WTC11 (cell line): ENCODE measurements around the gene TTLL3. TPM values are rescaled to one million over a fixed set of nuclear protein-coding genes. Genes with fewer than 3 reads are reported as not detected.

Source experiments
- ATAC-seq: fragments of 200-7000 bp; cut with Tn5 transposase; 2 replicates; pipeline ENCODE4 v1.10.0; 2021; ENCODE audit warnings: mild to moderate bottlenecking, moderate library complexity
- CTCF ChIA-PET: fragments of 300-600 bp; sonication (Branson Sonifier 250); formaldehyde crosslinking; loops from one replicate; lab custom pipeline; 2021; ENCODE audit warnings: antibody characterized with exemption; lab: Charles Lee
- POLR2A ChIA-PET: fragments of 350-600 bp; sonication (Branson Sonifier 250); formaldehyde crosslinking; loops from one replicate; lab custom pipeline; 2021; ENCODE audit warnings: antibody characterized with exemption; lab: Charles Lee
- DNase-seq: peaks from one replicate; pipeline ENCODE4 v3.0.0; 2021; ENCODE audit warnings: low spot score
- H3K27ac Mint-ChIP-seq: 2 replicates; pipeline ENCODE4 v1.8.0; 2021; ENCODE audit warnings: mixed read lengths
- H3K27me3 Mint-ChIP-seq: 2 replicates; pipeline ENCODE4 v1.8.0; 2021; ENCODE audit warnings: low read depth, mild to moderate bottlenecking, moderate library complexity, mixed read lengths
- H3K36me3 Mint-ChIP-seq: 2 replicates; pipeline ENCODE4 v1.8.0; 2021; ENCODE audit warnings: mixed read lengths
- H3K4me1 Mint-ChIP-seq: 2 replicates; pipeline ENCODE4 v1.8.0; 2022; ENCODE audit warnings: mixed read lengths
- H3K4me3 Mint-ChIP-seq: 2 replicates; pipeline ENCODE4 v1.8.0; 2021; ENCODE audit warnings: mild to moderate bottlenecking, moderate library complexity, mixed read lengths
- H3K9me3 Mint-ChIP-seq: 2 replicates; pipeline ENCODE4 v1.8.0; 2021; ENCODE audit warnings: mixed read lengths
- CBFB ChIP-seq: sonication (generic); formaldehyde crosslinking; IDR thresholded peaks from 2 replicates; pipeline ENCODE4 v1.8.1; 2022; ENCODE audit warnings: mild to moderate bottlenecking, low read depth, missing genetic modification reagents
- CREM ChIP-seq: sonication (generic); formaldehyde crosslinking; IDR thresholded peaks from 2 replicates; pipeline ENCODE4 v1.8.1; 2022; ENCODE audit warnings: mild to moderate bottlenecking, missing genetic modification reagents, moderate library complexity
- CTCF ChIP-seq: fragments of 200-600 bp; IDR thresholded peaks from 2 replicates; pipeline ENCODE4 v1.8.0; 2022; ENCODE audit warnings: antibody characterized with exemption
- E2F1 ChIP-seq: sonication (generic); formaldehyde crosslinking; IDR thresholded peaks from 2 replicates; pipeline ENCODE4 v1.8.0; 2022; ENCODE audit warnings: mild to moderate bottlenecking, missing genetic modification reagents
- E2F5 ChIP-seq: sonication (generic); formaldehyde crosslinking; IDR thresholded peaks from 2 replicates; pipeline ENCODE4 v1.8.1; 2022; ENCODE audit warnings: mild to moderate bottlenecking, moderate library complexity, missing genetic modification reagents
- FOXJ3 ChIP-seq: sonication (generic); formaldehyde crosslinking; IDR thresholded peaks from 2 replicates; pipeline ENCODE4 v1.9.0; 2021; ENCODE audit warnings: missing genetic modification reagents, mild to moderate bottlenecking, borderline replicate concordance
- HMGA2 ChIP-seq: fragments of 250-450 bp; sonication (Bioruptor Pico); IDR thresholded peaks from 2 replicates; pipeline ENCODE4 v1.4.0; 2021; ENCODE audit warnings: mild to moderate bottlenecking, moderate library complexity
- JUN ChIP-seq: sonication (generic); formaldehyde crosslinking; IDR thresholded peaks from 2 replicates; pipeline ENCODE4 v1.8.0; 2023; ENCODE audit warnings: mild to moderate bottlenecking, missing genetic modification reagents
- NFATC4 ChIP-seq: fragments of 250-450 bp; sonication (Bioruptor Pico); IDR thresholded peaks from 2 replicates; pipeline ENCODE4 v1.9.0; 2021; ENCODE audit warnings: mild to moderate bottlenecking
- PRRX2 ChIP-seq: fragments of 250-450 bp; sonication (Bioruptor Pico); IDR thresholded peaks from 2 replicates; pipeline ENCODE4 v1.8.0; 2021; ENCODE audit warnings: mild to moderate bottlenecking
- RELA ChIP-seq: sonication (generic); formaldehyde crosslinking; IDR thresholded peaks from 2 replicates; pipeline ENCODE4 v1.8.1; 2022; ENCODE audit warnings: missing genetic modification reagents, mild to moderate bottlenecking, borderline replicate concordance
- RORB ChIP-seq: fragments of 250-450 bp; sonication (Bioruptor Pico); IDR thresholded peaks from 2 replicates; pipeline ENCODE4 v1.9.0; 2021; ENCODE audit warnings: mild to moderate bottlenecking
- SP1 ChIP-seq: sonication (generic); formaldehyde crosslinking; conservative IDR thresholded peaks from 2 replicates; pipeline ENCODE4 v1.8.1; 2022; ENCODE audit warnings: missing genetic modification reagents
- TP53 ChIP-seq: sonication (generic); formaldehyde crosslinking; IDR thresholded peaks from 2 replicates; pipeline ENCODE4 v1.8.1; 2023; ENCODE audit warnings: mild to moderate bottlenecking, missing genetic modification reagents
- ZNF232 ChIP-seq: sonication (generic); formaldehyde crosslinking; IDR thresholded peaks from 2 replicates; pipeline ENCODE4 v1.8.0; 2022; ENCODE audit warnings: mild to moderate bottlenecking, missing genetic modification reagents
- ZNF317 ChIP-seq: sonication (generic); formaldehyde crosslinking; IDR thresholded peaks from 2 replicates; pipeline ENCODE4 v1.8.1; 2023; ENCODE audit warnings: low read depth, mild to moderate bottlenecking, moderate library complexity, missing genetic modification reagents, borderline replicate concordance
- ZNF425 ChIP-seq: fragments of 250-450 bp; sonication (Bioruptor Pico); conservative IDR thresholded peaks from 2 replicates; pipeline ENCODE4 v1.9.0; 2021; ENCODE audit warnings: mild to moderate bottlenecking
- ZNF671 ChIP-seq: fragments of 250-450 bp; sonication (Bioruptor Pico); IDR thresholded peaks from 2 replicates; pipeline ENCODE4 v1.8.0; 2021; ENCODE audit warnings: mild to moderate bottlenecking
- total RNA-seq: library from RNA; stranded (reverse); gene quantifications from 3 replicates; pipeline ENCODE4 v1.2.3, GENCODE V29; 2021
- TF ChIP-seq, protein P1 (sequence below): sonication (generic); formaldehyde crosslinking; IDR thresholded peaks from 2 replicates; pipeline ENCODE4 v1.8.1; 2023; ENCODE audit warnings: mild to moderate bottlenecking, moderate library complexity, missing genetic modification reagents
- TF ChIP-seq, protein P2 (sequence below): fragments of 250-450 bp; sonication (Bioruptor Pico); IDR thresholded peaks from 2 replicates; pipeline ENCODE4 v1.9.0; 2021; ENCODE audit warnings: mild to moderate bottlenecking
- TF ChIP-seq, protein P3 (sequence below): sonication (generic); formaldehyde crosslinking; IDR thresholded peaks from 2 replicates; pipeline ENCODE4 v1.8.0; 2022; ENCODE audit warnings: mild to moderate bottlenecking, missing genetic modification reagents
- TF ChIP-seq, protein P4 (sequence below): sonication (generic); formaldehyde crosslinking; IDR thresholded peaks from 2 replicates; pipeline ENCODE4 v1.8.1; 2023; ENCODE audit warnings: mild to moderate bottlenecking, missing genetic modification reagents, moderate library complexity

The TTLL3 gene
- total RNA-seq, 1 experiment from 2014 or later: 14.7 TPM

DNA sequence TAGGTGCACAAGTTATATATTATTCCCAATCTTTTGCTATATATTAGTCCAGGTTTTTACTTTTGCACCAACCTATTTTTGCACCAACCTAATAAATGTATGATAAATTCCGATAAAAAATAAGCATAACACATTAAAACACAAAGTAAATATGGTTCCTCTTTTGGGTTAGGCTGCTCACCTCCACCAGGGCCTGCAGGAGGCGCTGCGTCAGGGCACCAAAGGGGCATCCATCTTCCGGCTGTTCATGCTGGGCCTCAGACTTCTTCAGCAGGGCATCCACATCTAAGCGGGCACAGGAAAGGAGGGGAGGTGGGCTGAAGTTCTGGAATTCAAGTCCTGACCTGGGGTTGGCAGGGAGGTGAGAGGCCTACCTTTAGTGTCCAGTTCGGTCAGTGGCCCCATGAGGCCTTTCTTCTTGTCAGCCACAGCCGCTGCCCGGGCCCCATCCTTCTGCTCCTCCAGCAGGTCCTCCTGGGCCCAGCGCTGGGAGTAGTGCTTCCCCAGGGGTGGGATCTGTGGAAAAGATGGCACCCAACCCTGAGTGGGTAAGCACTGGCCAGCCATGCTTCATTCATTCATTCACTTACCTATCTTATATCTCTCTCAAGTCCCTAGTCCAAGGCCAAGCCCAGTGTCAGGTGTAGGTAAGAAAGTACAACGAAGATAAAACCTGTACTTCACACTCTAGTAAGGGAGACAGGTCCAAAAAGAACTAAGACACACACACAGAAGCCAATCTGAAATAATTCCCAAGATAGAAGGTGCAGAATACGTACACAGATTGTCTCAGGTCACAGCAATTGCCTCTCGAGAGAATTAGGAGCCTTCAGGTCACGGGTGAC is 23.0 kb upstream of the TTLL3 start:
- no peak overlapping the region for H3K27ac Mint-ChIP-seq
- ATAC-seq: peak; percentile 63
- ChIA-PET CTCF (interaction anchor here (1.1 kb wide), 1 partner anchor 37 kb away, joined by 3 read pairs; the partner anchor contains the start of gene OGG1), POLR2A (no interaction called here)
- no peaks in the 10 kb centered on the region for H3K27me3 Mint-ChIP-seq
- peaks cover 65% of the 10 kb centered on the region for H3K36me3 Mint-ChIP-seq
- no peak for DNase-seq
- TF ChIP-seq, protein P1, sequence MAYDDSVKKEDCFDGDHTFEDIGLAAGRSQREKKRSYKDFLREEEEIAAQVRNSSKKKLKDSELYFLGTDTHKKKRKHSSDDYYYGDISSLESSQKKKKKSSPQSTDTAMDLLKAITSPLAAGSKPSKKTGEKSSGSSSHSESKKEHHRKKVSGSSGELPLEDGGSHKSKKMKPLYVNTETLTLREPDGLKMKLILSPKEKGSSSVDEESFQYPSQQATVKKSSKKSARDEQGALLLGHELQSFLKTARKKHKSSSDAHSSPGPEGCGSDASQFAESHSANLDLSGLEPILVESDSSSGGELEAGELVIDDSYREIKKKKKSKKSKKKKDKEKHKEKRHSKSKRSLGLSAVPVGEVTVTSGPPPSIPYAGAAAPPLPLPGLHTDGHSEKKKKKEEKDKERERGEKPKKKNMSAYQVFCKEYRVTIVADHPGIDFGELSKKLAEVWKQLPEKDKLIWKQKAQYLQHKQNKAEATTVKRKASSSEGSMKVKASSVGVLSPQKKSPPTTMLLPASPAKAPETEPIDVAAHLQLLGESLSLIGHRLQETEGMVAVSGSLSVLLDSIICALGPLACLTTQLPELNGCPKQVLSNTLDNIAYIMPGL (CRISPR knock-in tag): no peak
- TF ChIP-seq, protein P2, sequence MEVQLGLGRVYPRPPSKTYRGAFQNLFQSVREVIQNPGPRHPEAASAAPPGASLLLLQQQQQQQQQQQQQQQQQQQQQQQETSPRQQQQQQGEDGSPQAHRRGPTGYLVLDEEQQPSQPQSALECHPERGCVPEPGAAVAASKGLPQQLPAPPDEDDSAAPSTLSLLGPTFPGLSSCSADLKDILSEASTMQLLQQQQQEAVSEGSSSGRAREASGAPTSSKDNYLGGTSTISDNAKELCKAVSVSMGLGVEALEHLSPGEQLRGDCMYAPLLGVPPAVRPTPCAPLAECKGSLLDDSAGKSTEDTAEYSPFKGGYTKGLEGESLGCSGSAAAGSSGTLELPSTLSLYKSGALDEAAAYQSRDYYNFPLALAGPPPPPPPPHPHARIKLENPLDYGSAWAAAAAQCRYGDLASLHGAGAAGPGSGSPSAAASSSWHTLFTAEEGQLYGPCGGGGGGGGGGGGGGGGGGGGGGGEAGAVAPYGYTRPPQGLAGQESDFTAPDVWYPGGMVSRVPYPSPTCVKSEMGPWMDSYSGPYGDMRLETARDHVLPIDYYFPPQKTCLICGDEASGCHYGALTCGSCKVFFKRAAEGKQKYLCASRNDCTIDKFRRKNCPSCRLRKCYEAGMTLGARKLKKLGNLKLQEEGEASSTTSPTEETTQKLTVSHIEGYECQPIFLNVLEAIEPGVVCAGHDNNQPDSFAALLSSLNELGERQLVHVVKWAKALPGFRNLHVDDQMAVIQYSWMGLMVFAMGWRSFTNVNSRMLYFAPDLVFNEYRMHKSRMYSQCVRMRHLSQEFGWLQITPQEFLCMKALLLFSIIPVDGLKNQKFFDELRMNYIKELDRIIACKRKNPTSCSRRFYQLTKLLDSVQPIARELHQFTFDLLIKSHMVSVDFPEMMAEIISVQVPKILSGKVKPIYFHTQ (CRISPR knock-in tag): no peak
- TF ChIP-seq E2F5 (CRISPR knock-in tag) (no peak), NFATC4 (CRISPR knock-in tag) (no peak), E2F1 (no peak), CTCF (peak; percentile 48; the same call in 1 of the 2 replicates)
- H3K4me3 Mint-ChIP-seq: no peak overlapping the region
- no peaks in the 10 kb centered on the region for H3K9me3 Mint-ChIP-seq
- H3K4me1 Mint-ChIP-seq: peaks cover 4% of the 10 kb centered on the region

- DNase-seq (no peak), ATAC-seq (no peak)
- POLR2A ChIA-PET: no interaction called here
- Mint-ChIP-seq H3K36me3 (peaks cover 58% of the 10 kb centered on the region), H3K27me3 (no peaks in the 10 kb centered on the region; the same call in 1 of the 2 replicates), H3K4me3 (no peak overlapping the region), H3K9me3 (no peaks in the 10 kb centered on the region), H3K4me1 (peaks cover 4% of the 10 kb centered on the region), H3K27ac (peak overlapping the region; percentile 4)
- CTCF ChIA-PET: no interaction called here
- TF ChIP-seq RORB (no peak), RELA (CRISPR knock-in tag) (no peak), CBFB (CRISPR knock-in tag) (no peak), TP53 (no peak), SP1 (CRISPR knock-in tag) (no peak), ZNF425 (CRISPR knock-in tag) (no peak), NFATC4 (CRISPR knock-in tag) (no peak), ZNF671 (no peak), CREM (no peak), FOXJ3 (no peak), ZNF317 (CRISPR knock-in tag) (no peak), ZNF232 (CRISPR knock-in tag) (no peak), PRRX2 (CRISPR knock-in tag) (no peak), HMGA2 (CRISPR knock-in tag) (no peak), JUN (CRISPR knock-in tag) (no peak)
- TF ChIP-seq, protein P3, sequence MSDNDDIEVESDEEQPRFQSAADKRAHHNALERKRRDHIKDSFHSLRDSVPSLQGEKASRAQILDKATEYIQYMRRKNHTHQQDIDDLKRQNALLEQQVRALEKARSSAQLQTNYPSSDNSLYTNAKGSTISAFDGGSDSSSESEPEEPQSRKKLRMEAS: no peak
- TF ChIP-seq, protein P4, sequence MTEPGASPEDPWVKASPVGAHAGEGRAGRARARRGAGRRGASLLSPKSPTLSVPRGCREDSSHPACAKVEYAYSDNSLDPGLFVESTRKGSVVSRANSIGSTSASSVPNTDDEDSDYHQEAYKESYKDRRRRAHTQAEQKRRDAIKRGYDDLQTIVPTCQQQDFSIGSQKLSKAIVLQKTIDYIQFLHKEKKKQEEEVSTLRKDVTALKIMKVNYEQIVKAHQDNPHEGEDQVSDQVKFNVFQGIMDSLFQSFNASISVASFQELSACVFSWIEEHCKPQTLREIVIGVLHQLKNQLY (CRISPR knock-in tag): no peak
Measured at GRCh38 chr3:9787714-9788113, 22.3 kb upstream of the TTLL3 start.
